ENCODE measurements around the gene ITPRID2.

ITPRID2 gene

GRCh38 chr2:181896286-181896685 is 4.8 kb downstream of the ITPRID2 start:
- Histone ChIP-seq H3K27ac (ENCODE audit: low read length) (peak overlapping the region; percentile 80), H3K9me3 (ENCODE audit: control insufficient read depth in 1 of 2, low read length in 2 of 2) (no peaks in the 10 kb centered on the region), H3K27me3 (ENCODE audit: low read depth, low read length) (no peaks in the 10 kb centered on the region), H3K4me3 (ENCODE audit: low read depth in 1 of 2, low read length in 2 of 2) (peak overlapping the region; percentile 60 to 94), H3K4me1 (ENCODE audit: control insufficient read depth in 1 of 2, insufficient read depth in 2 of 2, low read length in 2 of 2) (peaks cover 16 to 48% of the 10 kb centered on the region in 2 donors), H3K36me3 (ENCODE audit: control insufficient read depth in 1 of 2, insufficient read depth in 2 of 2, low read length in 2 of 2) (peaks cover 23 to 25% of the 10 kb centered on the region in 2 donors)

- H3K36me3 ChIP-seq (ENCODE audit: control insufficient read depth in 1 of 2, insufficient read depth in 2 of 2, low read length in 2 of 2) = peaks cover 32 to 43% of the 10 kb centered on the region in 2 donors
- peaks cover 19 to 65% of the 10 kb centered on the region in 2 donors for H3K4me1 ChIP-seq (ENCODE audit: control insufficient read depth in 1 of 2, insufficient read depth in 2 of 2, low read length in 2 of 2)
- H3K27ac ChIP-seq (ENCODE audit: low read length) = peak overlapping the region; percentile 27
- H3K4me3 ChIP-seq (ENCODE audit: low read depth in 1 of 2, low read length in 2 of 2) = no peak overlapping the region
- no peaks in the 10 kb centered on the region for H3K9me3 ChIP-seq (ENCODE audit: control insufficient read depth in 1 of 2, low read length in 2 of 2)
- no peaks in the 10 kb centered on the region for H3K27me3 ChIP-seq (ENCODE audit: low read depth, low read length)
Measured at GRCh38 chr2:181900007-181900651, 8.6 kb downstream of the ITPRID2 start.

DNA sequence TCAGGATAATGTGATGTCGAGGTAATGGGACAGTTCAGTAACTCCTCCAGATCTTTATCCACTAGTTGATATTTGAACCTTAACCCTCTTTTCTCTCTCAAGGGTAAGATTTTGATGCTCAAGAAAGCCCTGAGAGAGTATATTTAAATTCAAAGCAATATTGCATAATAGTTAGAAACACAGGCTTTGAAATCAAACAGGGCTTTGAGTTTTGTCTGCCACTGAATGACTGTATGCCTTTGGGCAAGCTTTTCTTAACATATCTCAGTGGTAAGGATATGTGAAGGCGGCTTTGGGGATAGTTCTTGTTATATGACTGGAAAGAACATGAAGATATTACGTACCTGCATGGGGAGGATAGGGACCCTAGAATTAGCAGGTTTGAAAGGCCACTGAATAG is 11.1 kb downstream of the ITPRID2 start:
- Histone ChIP-seq H3K4me3 (ENCODE audit: low read depth in 1 of 2, low read length in 2 of 2) (no peak overlapping the region), H3K27ac (ENCODE audit: low read length) (no peak overlapping the region), H3K27me3 (ENCODE audit: low read depth, low read length) (no peaks in the 10 kb centered on the region), H3K36me3 (ENCODE audit: control insufficient read depth in 1 of 2, insufficient read depth in 2 of 2, low read length in 2 of 2) (peaks cover 40% of the 10 kb centered on the region in 2 donors), H3K9me3 (ENCODE audit: control insufficient read depth in 1 of 2, low read length in 2 of 2) (no peaks in the 10 kb centered on the region), H3K4me1 (ENCODE audit: control insufficient read depth in 1 of 2, insufficient read depth in 2 of 2, low read length in 2 of 2) (peaks cover 4 to 59% of the 10 kb centered on the region in 2 donors)

DNA sequence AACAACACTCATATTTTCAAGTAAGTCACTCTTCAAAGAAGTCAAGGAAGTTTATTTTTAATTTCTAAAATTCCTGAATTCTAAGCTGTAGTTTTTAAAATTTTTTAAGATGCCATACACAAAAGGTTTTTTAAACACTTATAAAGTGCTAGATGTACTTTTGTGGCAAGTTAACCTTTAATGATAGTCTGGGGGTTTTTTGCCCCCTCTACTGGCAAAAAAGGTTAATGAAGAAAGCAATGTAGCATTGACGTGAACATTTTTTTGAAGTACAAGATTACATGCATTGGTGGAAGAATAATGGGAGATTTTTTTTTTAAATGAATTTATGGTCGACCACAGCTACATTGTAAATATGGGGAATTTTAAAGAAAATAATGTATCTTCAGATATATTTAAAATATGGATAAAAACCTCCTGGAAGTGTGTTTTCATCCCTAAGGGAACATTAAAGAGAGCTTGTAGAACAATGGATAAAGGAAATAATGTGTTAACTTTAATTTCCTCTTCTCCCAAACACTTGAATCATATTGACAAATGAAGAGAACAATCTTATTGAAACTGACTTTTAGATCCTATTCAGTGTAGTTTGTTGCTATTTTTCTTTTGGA is 12.6 kb downstream of the ITPRID2 start:
- H3K4me1 ChIP-seq (ENCODE audit: control insufficient read depth in 1 of 2, insufficient read depth in 2 of 2, low read length in 2 of 2) = peaks cover 4 to 59% of the 10 kb centered on the region in 2 donors
- no peaks in the 10 kb centered on the region for H3K9me3 ChIP-seq (ENCODE audit: control insufficient read depth in 1 of 2, low read length in 2 of 2)
- H3K27me3 ChIP-seq (ENCODE audit: low read depth, low read length) = no peaks in the 10 kb centered on the region
- H3K36me3 ChIP-seq (ENCODE audit: control insufficient read depth in 1 of 2, insufficient read depth in 2 of 2, low read length in 2 of 2) = peaks cover 38 to 40% of the 10 kb centered on the region in 2 donors
- peak overlapping the region; percentile 6 for H3K27ac ChIP-seq (ENCODE audit: low read length)
- H3K4me3 ChIP-seq (ENCODE audit: low read depth in 1 of 2, low read length in 2 of 2) = peak overlapping the region in 1 of 2 donors; percentile 20

GRCh38 chr2:181907057-181907456 is 15.5 kb downstream of the ITPRID2 start:
- H3K4me1 ChIP-seq (ENCODE audit: control insufficient read depth in 1 of 2, insufficient read depth in 2 of 2, low read length in 2 of 2) = peaks cover 14 to 64% of the 10 kb centered on the region in 2 donors
- no peak overlapping the region for H3K4me3 ChIP-seq (ENCODE audit: low read depth in 1 of 2, low read length in 2 of 2)
- no peaks in the 10 kb centered on the region for H3K27me3 ChIP-seq (ENCODE audit: low read depth, low read length)
- peaks cover 24% of the 10 kb centered on the region in 2 donors for H3K36me3 ChIP-seq (ENCODE audit: control insufficient read depth in 1 of 2, insufficient read depth in 2 of 2, low read length in 2 of 2)
- H3K27ac ChIP-seq (ENCODE audit: low read length) = no peak overlapping the region
- no peaks in the 10 kb centered on the region for H3K9me3 ChIP-seq (ENCODE audit: control insufficient read depth in 1 of 2, low read length in 2 of 2)

- peaks cover 19 to 22% of the 10 kb centered on the region in 2 donors for H3K36me3 ChIP-seq (ENCODE audit: control insufficient read depth in 1 of 2, insufficient read depth in 2 of 2, low read length in 2 of 2)
- H3K4me3 ChIP-seq (ENCODE audit: low read depth in 1 of 2, low read length in 2 of 2) = no peak overlapping the region
- H3K4me1 ChIP-seq (ENCODE audit: control insufficient read depth in 1 of 2, insufficient read depth in 2 of 2, low read length in 2 of 2) = peaks cover 16 to 61% of the 10 kb centered on the region in 2 donors
- H3K9me3 ChIP-seq (ENCODE audit: control insufficient read depth in 1 of 2, low read length in 2 of 2) = no peaks in the 10 kb centered on the region
- no peak overlapping the region for H3K27ac ChIP-seq (ENCODE audit: low read length)
- H3K27me3 ChIP-seq (ENCODE audit: low read depth, low read length) = no peaks in the 10 kb centered on the region
Measured at GRCh38 chr2:181907635-181908034, 16.1 kb downstream of the ITPRID2 start.

GRCh38 chr2:181910028-181910831 is 18.7 kb downstream of the ITPRID2 start:
- peaks cover 30% of the 10 kb centered on the region in 2 donors for H3K36me3 ChIP-seq (ENCODE audit: control insufficient read depth in 1 of 2, insufficient read depth in 2 of 2, low read length in 2 of 2)
- H3K27me3 ChIP-seq (ENCODE audit: low read depth, low read length) = no peaks in the 10 kb centered on the region
- H3K4me1 ChIP-seq (ENCODE audit: control insufficient read depth in 1 of 2, insufficient read depth in 2 of 2, low read length in 2 of 2) = peaks cover 12 to 44% of the 10 kb centered on the region in 2 donors
- H3K9me3 ChIP-seq (ENCODE audit: control insufficient read depth in 1 of 2, low read length in 2 of 2) = no peaks in the 10 kb centered on the region
- peak overlapping the region; percentile 2 for H3K27ac ChIP-seq (ENCODE audit: low read length)
- no peak overlapping the region for H3K4me3 ChIP-seq (ENCODE audit: low read depth in 1 of 2, low read length in 2 of 2)

DNA sequence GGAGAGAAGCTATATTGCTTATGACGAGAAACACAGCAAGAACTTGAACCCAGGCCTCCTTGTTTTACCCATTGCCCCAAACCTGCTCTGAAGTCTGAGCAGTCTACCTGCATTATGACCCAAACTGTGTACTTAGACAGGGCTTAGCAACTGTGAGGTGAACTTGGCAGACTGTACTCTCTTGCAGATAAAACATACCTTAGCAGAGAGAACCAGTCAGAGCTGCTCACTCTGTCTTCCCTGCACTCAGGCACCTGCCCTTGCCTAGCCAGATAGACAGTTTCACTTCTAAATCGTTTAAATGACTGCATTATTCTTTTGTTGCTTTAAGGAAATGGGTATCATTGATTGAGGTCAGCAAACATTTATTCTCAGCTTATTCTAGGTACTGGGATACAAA is 20.3 kb downstream of the ITPRID2 start:
- Histone ChIP-seq H3K4me3 (ENCODE audit: low read depth in 1 of 2, low read length in 2 of 2) (no peak overlapping the region), H3K4me1 (ENCODE audit: control insufficient read depth in 1 of 2, insufficient read depth in 2 of 2, low read length in 2 of 2) (peaks cover 17 to 45% of the 10 kb centered on the region in 2 donors), H3K27ac (ENCODE audit: low read length) (no peak overlapping the region), H3K9me3 (ENCODE audit: control insufficient read depth in 1 of 2, low read length in 2 of 2) (no peaks in the 10 kb centered on the region), H3K27me3 (ENCODE audit: low read depth, low read length) (no peaks in the 10 kb centered on the region), H3K36me3 (ENCODE audit: control insufficient read depth in 1 of 2, insufficient read depth in 2 of 2, low read length in 2 of 2) (peaks cover 37 to 42% of the 10 kb centered on the region in 2 donors)

- H3K4me3 ChIP-seq (ENCODE audit: low read depth in 1 of 2, low read length in 2 of 2) = no peak overlapping the region
- H3K36me3 ChIP-seq (ENCODE audit: control insufficient read depth in 1 of 2, insufficient read depth in 2 of 2, low read length in 2 of 2) = peaks cover 59 to 62% of the 10 kb centered on the region in 2 donors
- H3K4me1 ChIP-seq (ENCODE audit: control insufficient read depth in 1 of 2, insufficient read depth in 2 of 2, low read length in 2 of 2) = peaks cover 17 to 24% of the 10 kb centered on the region in 2 donors
- H3K9me3 ChIP-seq (ENCODE audit: control insufficient read depth in 1 of 2, low read length in 2 of 2) = no peaks in the 10 kb centered on the region
- no peaks in the 10 kb centered on the region for H3K27me3 ChIP-seq (ENCODE audit: low read depth, low read length)
- no peak overlapping the region for H3K27ac ChIP-seq (ENCODE audit: low read length)
Measured at GRCh38 chr2:181915102-181915501, 23.6 kb downstream of the ITPRID2 start.

DNA sequence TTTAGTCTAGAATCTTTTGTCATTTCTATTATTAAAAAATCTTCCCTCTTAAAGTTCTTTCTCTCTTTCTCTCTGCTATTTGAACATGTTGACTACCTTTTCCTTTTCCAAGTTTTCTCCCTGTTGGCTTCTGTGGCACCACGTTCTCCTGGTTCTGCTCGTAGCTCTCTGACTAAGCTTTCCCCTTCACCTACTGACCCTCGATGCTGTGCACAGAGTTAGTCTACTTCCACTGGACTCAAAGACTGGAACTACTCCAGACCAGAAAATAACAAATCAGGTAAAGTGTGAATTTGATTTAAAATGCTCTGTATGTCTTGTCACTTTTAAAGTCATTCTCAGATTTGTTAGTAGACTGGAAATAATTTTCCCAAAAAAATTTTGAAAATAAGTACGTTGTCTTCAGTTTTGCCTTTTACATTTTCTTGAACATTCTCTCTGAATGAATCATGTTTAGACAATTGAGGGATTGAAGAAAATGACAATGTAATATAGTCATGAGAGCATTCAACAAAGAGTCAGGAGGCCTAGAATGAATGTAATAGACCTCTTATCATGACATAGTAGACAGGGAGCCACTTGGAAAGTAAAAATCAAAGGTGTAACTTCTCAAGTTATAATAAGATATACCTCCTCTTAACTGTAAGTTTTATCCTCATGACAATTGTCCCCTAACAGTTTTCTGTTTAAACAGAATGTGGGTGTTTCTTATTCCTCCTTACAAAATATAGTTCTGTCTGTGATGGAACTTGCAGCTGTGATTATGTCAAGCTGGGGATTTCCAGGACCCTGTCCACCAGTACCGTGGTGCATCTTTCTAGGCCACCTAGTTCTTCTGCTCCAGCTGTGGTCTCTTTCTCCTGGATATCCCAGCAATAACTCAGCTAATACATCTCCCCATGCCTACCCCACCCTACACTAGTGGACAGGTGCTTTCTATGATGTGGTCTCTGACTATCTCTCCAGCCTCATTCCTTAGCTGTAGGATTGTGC is 25.5 kb downstream of the ITPRID2 start:
- Histone ChIP-seq H3K9me3 (ENCODE audit: control insufficient read depth in 1 of 2, low read length in 2 of 2) (no peaks in the 10 kb centered on the region), H3K4me3 (ENCODE audit: low read depth in 1 of 2, low read length in 2 of 2) (no peak overlapping the region), H3K27me3 (ENCODE audit: low read depth, low read length) (no peaks in the 10 kb centered on the region), H3K36me3 (ENCODE audit: control insufficient read depth in 1 of 2, insufficient read depth in 2 of 2, low read length in 2 of 2) (peaks cover 60 to 66% of the 10 kb centered on the region in 2 donors), H3K4me1 (ENCODE audit: control insufficient read depth in 1 of 2, insufficient read depth in 2 of 2, low read length in 2 of 2) (peaks cover 7 to 10% of the 10 kb centered on the region in 2 donors), H3K27ac (ENCODE audit: low read length) (no peak overlapping the region)
